Subcutaneous adipose tissue (tissue), 4 donors: ENCODE data around the gene CAST. TPM values are rescaled to one million over a fixed set of nuclear protein-coding genes. Genes with fewer than 3 reads are reported as not detected.

ENCODE experiments used
- CTCF ChIP-seq: fragments of 450-650 bp; IDR thresholded peaks from one replicate; pipeline ENCODE4 v1.5.1; 2016; ENCODE audit warnings: low read depth, mild to moderate bottlenecking, control low read depth, antibody characterized with exemption, moderate library complexity
- total RNA-seq, 4 donors: library from RNA; depleted of rRNA; stranded (reverse); fragments of >200 nt; gene quantifications; one replicate each; pipeline ENCODE4 v1.1.0, GENCODE V29; 2016

CAST gene
- total RNA-seq, 4 donors from 2014 or later = 296 to 432 (median 373) TPM

GRCh38 chr5:96625365-96625764 is 36.8 kb upstream of the CAST start:
- TF ChIP-seq CTCF = no peak

GRCh38 chr5:96626956-96627355 is 35.2 kb upstream of the CAST start:
- TF ChIP-seq CTCF = no peak

GRCh38 chr5:96627792-96628398 is 34.3 kb upstream of the CAST start:
- TF ChIP-seq CTCF = no peak

- TF ChIP-seq CTCF = no peak
These were observed 33.8 kb upstream of the CAST start for GRCh38 chr5:96628406-96628805.

DNA sequence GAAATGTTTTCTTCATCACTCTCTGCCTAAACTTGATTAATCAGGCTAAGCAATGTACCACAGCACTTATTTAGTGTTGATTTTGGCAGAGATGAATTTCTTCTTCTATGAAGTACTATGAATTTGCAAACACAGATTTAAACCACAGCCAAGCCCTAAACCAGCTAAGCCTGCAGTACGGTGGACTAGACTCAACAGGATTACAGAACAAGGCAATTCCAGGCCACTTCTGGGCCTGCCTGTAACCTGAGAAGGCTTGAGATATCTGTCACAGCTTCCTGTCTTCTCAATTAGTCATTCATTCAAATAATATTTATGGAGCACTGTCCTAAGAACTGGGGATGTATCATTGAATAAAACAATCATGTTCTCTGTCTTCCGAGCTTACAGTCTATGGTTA is 32.4 kb upstream of the CAST start:
- TF ChIP-seq CTCF = no peak

DNA sequence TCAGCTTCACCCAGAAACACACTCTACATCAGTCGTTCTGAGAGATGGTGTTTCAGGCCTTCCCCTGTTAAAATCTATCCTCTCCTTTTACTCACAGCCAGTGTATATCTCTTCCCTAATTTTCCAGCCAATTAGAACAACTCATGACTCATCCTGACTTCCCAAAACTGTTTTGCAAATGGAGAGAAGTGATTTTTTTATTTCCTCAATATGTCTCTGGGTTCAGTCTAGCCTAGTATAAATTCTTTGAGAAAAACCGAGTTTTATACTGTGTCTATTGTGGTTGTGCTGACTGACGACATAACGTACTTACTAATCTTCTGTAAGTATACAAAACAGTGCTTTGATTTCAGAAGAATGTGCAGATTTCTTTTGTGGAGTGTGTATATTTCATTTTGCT is 28.4 kb upstream of the CAST start:
- TF ChIP-seq CTCF = no peak

DNA sequence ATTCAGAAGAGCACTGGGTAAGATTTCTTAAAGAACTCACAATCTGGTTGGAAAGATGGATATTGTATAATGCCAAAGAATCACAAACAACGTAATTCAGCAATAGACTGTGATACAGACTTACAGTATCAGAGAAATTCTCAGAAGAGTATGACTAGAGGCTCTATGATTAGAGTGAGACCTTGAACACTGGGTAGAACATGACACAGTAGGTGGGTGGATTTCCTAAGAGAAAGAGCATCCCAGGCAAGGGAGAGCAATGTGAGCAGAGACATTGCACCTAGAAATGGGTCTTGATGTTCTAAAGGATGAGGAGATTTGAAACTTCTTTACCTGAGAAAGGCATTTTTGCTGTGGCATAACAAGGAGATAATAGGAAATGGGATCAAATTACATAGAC is 27.3 kb upstream of the CAST start:
- TF ChIP-seq CTCF = no peak
